ENCODE results near the gene MYO18A. TPM values are rescaled to one million over a fixed set of nuclear protein-coding genes. Genes with fewer than 3 reads are reported as not detected.

Gene MYO18A
- total RNA-seq, 1 donor from 2014 or later = 28.8 TPM

GRCh38 chr17:29021226-29021625 is 159.0 kb downstream of the MYO18A start:
- TF ChIP-seq, protein P1, sequence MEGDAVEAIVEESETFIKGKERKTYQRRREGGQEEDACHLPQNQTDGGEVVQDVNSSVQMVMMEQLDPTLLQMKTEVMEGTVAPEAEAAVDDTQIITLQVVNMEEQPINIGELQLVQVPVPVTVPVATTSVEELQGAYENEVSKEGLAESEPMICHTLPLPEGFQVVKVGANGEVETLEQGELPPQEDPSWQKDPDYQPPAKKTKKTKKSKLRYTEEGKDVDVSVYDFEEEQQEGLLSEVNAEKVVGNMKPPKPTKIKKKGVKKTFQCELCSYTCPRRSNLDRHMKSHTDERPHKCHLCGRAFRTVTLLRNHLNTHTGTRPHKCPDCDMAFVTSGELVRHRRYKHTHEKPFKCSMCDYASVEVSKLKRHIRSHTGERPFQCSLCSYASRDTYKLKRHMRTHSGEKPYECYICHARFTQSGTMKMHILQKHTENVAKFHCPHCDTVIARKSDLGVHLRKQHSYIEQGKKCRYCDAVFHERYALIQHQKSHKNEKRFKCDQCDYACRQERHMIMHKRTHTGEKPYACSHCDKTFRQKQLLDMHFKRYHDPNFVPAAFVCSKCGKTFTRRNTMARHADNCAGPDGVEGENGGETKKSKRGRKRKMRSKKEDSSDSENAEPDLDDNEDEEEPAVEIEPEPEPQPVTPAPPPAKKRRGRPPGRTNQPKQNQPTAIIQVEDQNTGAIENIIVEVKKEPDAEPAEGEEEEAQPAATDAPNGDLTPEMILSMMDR (IDR thresholded peaks at IDR 0.05) = no peak
- Mint-ChIP-seq H3K27ac (ENCODE audit: unreplicated experiment) (no peak overlapping the region), H3K9me3 (ENCODE audit: unreplicated experiment) (no peaks in the 10 kb centered on the region), H3K36me3 (ENCODE audit: unreplicated experiment) (no peaks in the 10 kb centered on the region), H3K27me3 (ENCODE audit: unreplicated experiment) (peaks cover 79% of the 10 kb centered on the region), H3K4me3 (ENCODE audit: unreplicated experiment) (no peak overlapping the region), H3K4me1 (ENCODE audit: unreplicated experiment) (peaks cover 4% of the 10 kb centered on the region)
- no peak for DNase-seq (ENCODE audit: extremely low spot score, unreplicated experiment)

Other genes with a start within 250 kb of the MYO18A start
- gene PHF12, start 228.9 kb downstream of the MYO18A start, total RNA-seq = 50.3 and 52.8 TPM in 2 replicates
- not detected in 2 replicates for gene SEZ6, start 174.4 kb downstream of the MYO18A start, total RNA-seq
- gene PIPOX, start 137.3 kb downstream of the MYO18A start, total RNA-seq = 1.1 and 1.6 TPM in 2 replicates
- not detected in 2 replicates for gene CRYBA1, start 66.5 kb upstream of the MYO18A start, total RNA-seq
- 46.8 and 48.0 TPM in 2 replicates for gene NUFIP2, start 113.8 kb upstream of the MYO18A start, total RNA-seq
- 79.7 and 81.1 TPM in 2 replicates for gene TAOK1, start 210.0 kb upstream of the MYO18A start, total RNA-seq